HG02642 (cell line): ENCODE data around the gene KDM5A.
"Not testable (repeated sequence)": the region's sequence is repeated elsewhere in the genome, so short reads cannot be mapped to it uniquely, and the experiment has no call there.

ENCODE experiments used
- ATAC-seq: cut with Tn5 transposase; IDR thresholded peaks from one replicate; pipeline ENCODE4 v1.9.1; 2021; ENCODE audit warnings: mild to moderate bottlenecking; ENCODE audit not compliant: unreplicated experiment, poor library complexity

Gene KDM5A

DNA sequence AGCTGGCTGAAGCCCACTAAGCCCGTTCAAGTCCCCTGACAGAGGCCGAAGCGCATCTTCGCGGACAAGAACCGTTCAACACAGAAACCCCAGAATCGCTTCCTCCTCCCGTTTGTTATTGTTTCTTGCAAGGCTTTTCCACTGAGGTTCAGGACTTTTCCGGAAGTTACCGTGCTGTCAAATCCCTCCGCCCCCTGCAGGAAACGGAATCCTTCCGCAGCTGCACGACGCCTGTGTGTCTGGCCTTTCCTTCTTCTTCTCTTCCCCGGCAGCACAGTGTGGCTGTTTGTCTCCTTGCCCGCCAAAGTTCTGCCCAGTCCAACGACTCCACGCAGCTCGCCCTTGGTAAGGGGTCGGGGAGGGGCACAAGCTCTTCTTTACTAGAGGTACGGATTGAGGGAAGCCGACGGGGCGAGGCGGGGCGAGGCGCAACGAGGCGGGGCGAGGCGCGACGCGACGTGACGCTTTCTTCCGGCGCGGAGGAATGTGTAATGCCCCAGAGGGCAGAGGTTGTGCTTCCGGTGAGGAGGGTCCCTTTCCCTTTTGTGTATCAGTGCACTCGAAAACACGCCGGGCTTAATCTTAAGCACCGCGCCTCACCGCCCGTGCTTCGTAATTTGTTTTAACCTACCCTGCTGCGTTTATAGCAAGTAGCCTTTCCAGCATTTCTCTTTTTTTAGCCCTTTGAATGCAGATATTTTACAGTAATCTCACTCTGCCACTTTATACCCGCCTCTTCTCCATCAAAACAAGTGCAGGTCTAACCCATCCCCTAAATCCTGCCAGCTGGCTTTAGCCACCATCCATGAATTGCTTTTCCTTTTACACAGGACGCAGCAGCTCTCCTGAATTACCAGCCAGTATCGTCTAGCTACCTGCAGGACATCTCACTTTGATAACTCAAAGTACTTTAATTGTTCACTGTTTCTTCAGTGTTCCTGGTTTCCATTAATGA is at the start of gene KDM5A:
Gene KDM5A (minus strand): TSS at position 179 of the 955 bp plus-strand sequence. CDS start 229 bp downstream, outside the sequence.
- peak; percentile 94 for ATAC-seq

DNA sequence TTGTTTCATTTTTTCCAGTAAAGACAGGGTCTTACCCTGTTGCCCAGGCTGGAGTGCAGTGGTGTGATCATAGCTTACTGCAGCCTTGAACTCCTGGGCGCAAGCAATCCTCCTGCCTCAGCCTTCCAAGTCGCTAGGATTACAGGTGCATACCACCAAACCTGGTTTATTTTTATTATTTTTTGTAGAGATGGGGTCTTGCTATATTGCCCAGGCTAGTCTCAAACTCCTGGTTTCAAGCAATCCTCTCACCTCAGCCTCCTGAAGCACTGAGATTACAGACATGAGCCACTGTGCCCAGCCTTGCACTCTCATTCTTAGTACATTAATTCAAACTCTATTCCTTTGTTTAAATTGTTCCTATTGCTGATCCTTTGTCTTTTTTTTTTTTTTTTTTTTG is 46.6 kb upstream of the KDM5A start:
- ATAC-seq = not testable (repeated sequence)

DNA sequence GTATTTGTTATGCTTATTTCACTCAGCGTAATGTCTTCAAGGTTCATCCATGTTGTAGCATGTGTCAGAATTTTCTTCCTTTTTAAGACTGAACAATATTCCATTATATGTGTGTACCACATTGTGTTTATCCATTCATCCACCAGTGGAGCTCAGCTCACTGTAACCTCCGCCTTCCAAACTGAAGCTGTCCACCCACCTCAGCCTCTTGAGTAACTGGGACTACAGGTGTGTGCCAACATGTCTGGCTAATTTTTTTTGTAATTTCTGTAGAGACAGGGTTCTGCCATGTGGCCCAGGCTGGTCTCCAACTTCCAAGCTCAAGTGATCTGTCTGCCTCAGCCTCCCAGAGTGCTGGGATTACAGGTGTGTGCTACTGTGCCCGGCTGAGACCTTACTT is 33.4 kb upstream of the KDM5A start:
- ATAC-seq = no peak

DNA sequence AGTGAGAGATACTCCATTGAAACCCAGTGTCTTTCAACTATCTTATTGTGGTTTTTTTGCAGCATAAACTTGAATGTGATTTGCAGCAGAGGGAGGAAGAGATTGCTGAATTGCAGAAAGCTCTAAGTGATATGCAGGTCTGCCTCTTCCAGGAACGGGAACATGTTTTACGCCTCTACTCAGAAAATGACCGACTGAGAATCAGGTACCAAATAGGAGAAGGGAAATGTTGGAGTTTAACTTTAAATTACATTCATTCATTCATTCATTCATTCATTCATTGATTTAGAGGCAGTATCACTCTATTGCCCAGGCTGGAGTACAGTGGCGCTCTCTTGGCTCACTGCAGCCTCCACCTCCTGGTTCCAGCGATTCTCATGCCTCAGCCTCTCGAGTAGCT is 29.3 kb upstream of the KDM5A start:
- ATAC-seq = no peak

DNA sequence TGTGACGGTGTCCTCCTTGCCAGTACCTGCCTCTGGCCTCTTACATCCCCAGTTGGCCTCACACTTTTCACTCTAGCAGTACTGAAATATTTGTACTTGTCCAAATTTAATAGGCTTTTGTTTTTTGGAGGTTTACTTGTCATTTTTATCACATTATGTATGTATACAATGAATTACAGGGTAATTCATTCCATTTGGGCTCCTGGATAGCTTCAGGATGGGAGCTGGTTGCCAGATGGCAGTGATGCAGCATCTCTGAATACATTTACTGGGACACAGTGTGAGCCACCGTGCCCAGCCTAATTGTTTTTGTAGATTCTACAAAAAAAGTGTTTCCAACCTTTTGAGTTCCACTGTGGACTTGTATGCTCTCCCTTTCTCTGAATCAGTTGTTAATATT is 25.7 kb upstream of the KDM5A start:
- no peak for ATAC-seq

DNA sequence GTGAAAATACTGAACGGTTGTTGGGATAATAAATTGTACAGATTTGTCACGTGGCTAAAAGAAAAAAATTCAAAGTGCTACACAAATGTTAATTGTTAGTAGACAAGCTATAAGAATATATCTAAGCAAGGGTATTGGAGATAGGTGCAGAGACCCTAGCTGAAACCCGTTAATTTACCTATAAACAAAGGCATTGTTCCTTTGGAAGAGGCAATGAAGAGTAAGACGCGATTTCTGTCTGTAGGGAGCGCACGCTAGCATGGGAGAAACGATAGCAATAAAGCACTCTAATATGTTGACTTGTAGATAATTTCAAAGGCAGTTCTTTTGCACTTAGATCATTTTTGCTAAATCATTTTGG is 12.9 kb upstream of the KDM5A start:
- no peak for ATAC-seq

DNA sequence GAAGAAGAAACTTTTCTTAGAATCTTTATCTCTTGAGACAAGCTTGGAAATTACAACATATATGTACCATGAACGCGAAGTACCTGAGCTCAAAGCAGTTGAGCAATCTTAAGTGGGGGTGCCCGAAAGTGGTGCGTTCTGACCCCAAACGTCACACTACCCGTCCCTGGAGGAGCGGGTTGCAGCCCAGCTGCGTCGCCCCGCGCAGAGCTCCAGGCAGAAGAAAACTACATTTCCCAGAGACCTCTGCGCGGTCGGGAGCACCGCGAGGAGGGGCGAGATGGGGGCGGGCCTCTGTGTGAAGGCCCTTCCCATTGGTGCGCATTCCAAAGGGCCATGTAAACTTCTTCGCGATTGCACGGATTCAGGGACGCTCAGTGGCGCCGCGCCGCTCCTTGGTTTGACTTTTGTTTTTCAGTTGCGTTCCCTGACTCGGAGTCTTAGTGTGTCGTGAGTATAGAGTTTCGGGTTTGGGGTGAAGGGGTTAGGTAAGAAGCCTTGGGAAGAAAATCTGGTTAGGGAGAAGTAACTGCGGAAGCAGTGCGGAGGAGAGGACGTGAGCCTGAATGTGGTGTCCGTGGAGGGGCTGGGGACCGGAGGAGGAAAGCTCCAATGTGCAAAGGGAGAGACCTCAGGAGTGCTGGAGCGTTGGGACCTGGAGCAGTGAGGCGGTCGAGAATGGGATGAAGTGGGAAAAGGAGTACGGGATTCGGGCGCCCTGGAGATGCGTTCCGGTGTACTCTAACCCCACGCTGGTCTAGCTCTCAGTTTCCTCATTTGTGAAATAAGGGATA is 12.3 kb upstream of the KDM5A start, which contains the start of gene CCDC77:
Gene CCDC77 (plus strand): TSS at position 410 of the 794 bp plus-strand sequence. CDS start 7,740 bp downstream, outside the sequence.
- ATAC-seq = peak; percentile 98

DNA sequence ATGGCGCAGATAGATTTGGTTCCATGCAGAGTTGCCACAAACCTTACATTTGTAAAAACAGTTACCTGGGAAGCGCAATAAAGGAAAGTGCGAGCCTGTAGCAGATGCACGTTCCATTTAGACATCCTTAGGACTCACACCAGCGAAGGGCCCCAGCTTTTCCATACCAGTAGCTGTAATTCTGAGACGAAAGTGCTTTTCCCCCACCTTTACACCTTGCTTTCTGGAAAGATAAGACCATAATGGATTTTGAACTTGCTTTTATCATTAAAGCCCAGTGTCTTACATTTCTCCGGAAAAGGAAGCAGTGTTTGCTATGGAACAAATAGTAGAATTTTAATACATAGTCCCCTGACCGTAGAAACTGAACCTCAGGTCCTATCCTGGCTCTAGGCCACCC is 11.7 kb upstream of the KDM5A start:
- ATAC-seq = no peak

DNA sequence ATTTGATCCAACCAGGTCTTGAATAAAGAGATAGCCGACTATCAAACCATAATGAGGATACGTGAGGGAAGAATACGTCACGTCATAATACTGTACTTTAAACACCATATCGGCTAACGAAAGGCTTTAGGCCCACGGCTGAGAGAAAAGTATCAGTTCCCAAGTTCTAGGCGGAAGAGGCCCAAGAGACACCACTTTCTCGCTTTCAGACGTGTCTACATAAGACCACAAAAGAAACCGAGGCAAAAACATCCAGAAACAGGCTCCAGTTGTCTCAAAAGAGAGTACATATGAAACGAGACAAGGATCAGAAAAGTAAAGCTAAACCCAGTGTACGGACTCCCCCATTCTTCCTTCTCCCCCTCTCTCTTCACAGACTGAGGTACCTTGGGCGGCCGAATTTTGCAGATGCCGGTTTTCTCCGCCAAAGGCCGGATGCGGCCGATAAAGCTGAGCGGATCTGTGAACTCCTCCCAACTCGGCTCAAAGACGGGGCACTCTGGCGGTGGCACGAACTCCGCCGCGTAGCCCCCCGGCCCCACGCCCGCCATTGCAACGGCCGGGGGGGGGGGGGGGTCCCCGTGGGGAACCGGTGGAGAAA is 479 bp downstream of the KDM5A start:
- ATAC-seq = peak; percentile 32

DNA sequence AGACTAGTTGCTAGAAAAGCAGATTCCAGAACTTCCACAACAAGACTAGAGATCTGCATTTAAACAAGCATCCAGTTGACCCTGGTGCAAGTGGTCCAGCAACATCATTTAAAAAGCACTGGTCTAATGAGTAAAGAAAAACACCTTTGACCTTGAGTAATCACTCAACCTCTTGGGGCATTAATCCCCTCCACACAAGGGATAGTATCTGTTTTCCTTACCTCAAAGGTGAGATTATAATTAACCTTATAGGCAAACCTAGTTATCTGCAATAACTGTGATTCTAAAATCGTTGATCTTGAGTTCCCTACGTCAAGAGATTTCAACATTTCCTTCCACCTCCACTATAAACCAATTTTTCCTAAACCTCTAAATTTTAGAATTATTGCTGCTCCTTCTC is 1.1 kb downstream of the KDM5A start:
- no peak for ATAC-seq

DNA sequence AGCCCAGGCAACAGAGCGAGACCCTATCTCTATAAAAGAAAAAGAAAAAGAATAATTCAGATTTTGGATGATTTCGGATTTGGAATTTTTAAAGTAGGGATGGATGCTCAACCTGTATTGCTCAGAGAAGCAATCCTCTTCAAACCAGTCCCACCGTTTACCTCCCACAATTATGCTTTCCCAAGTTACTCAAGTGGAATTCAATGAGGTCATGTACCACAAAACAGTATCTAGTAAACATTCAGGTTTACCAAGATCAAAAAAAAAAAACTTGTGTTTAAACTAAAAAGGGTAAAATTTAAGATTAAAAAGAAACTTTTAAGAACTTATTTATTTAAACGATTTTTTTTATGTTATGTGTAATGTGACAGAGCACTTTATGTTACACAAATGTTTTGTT is 2.5 kb downstream of the KDM5A start:
- ATAC-seq = no peak

DNA sequence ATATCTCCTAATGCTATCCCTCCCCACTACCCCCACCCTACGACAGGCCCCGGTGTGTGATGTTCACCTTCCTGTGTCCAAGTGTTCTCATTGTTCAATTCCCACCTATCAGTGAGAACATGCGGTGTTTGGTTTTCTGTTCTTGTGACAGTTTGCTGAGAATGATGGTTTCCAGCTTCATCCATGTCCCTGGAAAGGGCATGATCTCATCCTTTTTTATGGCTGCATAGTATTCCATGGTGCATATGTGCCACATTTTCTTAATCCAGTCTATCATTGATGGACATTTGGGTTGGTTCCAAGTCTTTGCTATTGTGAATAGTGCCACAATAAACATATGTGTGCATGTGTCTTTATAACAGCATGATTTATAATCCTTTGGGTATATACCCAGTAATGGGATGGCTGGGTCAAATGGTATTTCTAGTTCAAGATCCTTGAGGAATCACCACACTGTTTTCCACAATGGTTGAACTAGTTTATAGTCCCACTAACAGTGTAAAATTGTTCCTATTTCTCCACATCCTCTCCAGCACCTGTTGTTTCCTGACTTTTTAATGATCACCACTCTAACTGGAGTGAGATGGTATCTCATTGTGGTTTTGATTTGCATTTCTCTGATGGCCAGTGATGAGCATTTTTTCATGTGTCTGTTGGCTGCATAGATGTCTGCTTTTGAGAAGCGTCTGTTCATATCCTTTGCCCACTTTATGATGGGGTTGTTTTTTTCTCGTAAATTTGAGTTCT is 18.2 kb downstream of the KDM5A start:
- not testable (repeated sequence) for ATAC-seq

DNA sequence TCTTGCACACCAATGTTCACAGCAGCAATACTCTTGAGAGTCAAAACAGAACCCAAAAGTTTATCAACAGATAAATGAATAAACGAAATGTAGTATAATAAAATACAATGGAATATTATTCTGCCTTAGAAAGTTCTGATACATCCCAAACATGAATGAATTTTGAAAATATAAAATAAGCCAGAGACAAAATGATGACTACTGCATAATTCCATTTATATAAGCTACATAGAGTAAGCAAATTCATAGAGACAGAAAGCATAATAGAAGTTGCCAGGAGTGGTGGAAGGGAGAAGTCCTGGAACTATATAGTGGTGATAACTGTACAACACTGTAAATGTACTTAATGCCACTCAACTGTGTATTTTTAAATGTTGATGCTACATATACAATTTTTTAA is 21.1 kb downstream of the KDM5A start:
- no peak for ATAC-seq

DNA sequence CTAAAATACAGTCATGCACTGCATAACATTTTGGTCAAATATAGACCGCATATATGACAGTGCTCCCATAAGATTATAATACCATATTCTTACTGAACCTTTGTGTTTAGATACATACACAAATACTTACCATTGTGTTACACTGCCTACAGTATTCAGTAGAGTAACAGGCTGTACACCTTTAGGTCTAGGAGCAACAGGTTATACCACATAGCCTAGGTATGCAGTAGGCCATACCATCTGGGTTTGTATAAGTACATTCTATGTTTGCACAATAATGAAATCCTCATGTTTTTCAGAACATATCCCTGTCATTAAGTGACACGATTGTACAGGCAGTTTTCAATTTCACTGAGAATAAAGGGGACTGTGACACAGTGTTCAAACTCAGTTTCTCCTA is 22.3 kb downstream of the KDM5A start:
- no peak for ATAC-seq

DNA sequence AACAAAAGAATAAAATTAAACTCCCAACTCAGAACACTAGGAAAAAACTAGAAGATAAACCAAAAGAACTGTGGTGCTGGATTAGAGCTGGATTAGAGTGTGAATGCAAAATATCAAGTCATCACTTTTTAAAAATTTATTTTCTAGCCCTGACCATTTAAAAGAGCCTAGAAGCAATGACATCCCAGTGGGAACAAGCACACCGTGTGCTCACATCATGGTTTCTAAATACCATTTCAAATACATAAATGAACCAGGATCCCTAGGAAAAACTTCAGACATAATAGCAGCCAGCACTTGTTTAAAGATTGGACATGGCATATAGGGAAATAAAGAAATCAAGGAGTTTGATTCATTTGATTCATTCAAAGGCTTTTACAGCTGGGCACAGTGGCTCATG is 30.0 kb downstream of the KDM5A start:
- no peak for ATAC-seq

DNA sequence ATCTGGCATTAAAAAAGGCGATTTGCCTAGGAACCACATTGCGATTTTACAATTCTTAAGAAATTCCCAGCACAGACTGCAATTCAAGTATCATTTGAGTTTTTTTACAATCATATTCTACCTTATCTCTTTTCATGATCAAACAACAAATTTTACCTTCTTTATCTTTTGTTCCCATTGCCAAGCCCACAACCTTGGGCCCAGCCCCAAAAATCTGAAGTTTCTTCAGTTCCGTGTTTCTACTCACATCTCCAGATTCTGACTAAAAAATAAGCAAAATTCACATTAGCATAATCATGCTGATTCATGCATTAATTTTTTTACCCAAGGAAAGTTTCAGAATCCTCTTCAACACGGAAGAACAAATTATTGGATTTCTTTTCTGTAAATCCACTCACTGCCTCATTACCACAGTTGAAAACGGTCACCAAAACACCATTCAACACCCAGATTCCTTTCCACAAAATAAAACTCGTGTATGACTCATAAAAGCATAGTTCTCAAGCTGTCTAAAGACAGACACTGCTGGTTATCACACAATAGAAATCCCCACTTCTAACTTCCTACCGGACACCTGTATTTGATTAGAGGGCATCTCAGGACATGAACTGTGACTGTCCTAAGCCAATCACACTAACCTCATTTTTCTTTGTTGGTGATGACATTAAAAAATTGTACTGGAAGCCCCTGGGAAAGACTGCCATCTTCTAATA is 32.7 kb downstream of the KDM5A start:
- no peak for ATAC-seq

DNA sequence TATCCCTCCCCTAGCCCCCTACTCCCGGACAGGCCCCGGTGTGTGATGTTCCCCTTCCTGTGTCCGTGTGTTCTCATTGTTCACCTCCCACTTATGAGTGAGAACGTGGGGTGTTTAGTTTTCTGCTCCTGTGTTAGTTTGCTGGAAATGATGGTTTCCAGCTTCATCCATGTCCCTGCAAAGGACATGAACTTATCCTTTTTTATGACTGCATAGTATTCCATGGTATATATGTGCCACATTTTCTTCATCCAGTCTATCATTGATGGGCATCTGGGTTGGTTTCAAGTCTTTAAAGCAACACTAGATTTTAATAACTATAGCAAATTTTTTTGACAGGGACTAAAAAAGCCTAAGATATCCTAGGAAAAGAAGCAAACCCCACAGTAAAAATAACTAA is 37.9 kb downstream of the KDM5A start:
- ATAC-seq = not testable (repeated sequence)

DNA sequence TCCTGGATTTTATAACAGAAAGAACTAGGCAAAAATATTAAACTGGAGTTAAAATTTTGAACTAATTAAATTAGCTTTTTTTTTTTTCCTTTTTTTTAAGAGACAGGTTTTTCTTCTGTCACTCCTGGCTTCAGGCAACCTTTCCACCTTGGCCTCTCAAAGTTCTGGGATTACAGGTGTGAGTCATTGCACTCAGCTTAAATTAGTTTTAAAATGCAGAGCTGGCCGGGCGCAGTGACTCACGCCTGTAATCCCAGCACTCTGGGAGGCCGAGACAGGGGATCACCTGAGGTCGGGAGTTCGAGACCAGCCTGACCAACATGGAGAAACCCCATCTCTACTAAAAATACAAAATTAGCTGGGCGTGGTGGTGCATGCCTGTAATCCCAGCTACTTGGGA is 39.5 kb downstream of the KDM5A start:
- ATAC-seq = not testable (repeated sequence)

DNA sequence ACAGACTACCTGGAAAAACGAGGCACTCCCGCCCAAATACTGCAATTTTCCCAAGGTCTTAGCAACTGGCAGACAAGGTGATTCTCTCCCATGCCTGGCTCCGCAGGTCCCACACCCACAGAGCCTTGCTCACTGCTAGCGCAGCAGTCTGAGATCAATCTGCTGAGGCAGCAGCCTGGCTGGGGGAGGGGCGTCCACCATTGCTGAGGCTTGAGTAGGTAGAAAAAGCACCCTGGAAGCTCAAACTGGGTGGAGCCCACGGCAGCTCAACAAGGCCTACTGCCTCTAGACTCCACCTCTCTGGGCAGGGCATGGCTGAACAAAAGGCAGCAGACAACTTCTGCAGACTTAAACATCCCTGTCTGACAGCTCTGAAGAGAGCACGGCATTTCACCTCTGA is 46.1 kb downstream of the KDM5A start:
- not testable (repeated sequence) for ATAC-seq

DNA sequence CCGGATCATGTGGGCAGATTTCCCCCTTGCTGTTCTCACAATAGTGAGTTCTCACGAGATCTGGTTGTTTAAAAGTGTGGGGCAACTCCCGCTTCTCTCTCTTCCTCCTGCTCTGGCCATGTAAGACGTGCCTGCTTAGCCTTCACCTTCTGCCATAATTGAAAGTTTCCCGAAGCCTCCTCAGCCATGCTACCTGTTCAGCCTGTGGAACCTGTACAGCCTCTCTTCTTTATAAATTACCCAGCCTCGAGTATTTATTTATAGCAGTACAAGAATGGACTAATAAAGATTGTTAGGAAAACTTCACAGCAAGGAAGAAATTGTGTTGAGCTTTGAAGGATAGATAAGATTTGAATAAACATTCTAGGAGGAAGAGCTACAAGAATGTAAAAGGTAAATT is 52.1 kb downstream of the KDM5A start:
- ATAC-seq = no peak
